HepG2 (cell line): ENCODE measurements around the gene CFAP45.

Experiments
- DPF2 ChIP-seq: sonication (generic); formaldehyde crosslinking; IDR thresholded peaks from 2 replicates; pipeline ENCODE4 v1.4.0; 2020; ENCODE audit warnings: mild to moderate bottlenecking, low read depth, missing genetic modification reagents, borderline replicate concordance
- HNRNPLL ChIP-seq: fragments of 200-400 bp; formaldehyde crosslinking; IDR thresholded peaks from 2 replicates; pipeline ENCODE4 v1.6.1; 2017; ENCODE audit warnings: mild to moderate bottlenecking, low read depth, low read length; ENCODE audit not compliant: poor library complexity, severe bottlenecking
- MTF1 ChIP-seq: sonication (generic); formaldehyde crosslinking; IDR thresholded peaks from 2 replicates; pipeline ENCODE4 v1.5.0; 2020; ENCODE audit warnings: missing genetic modification reagents
- RAD21 ChIP-seq: fragments of 450-650 bp; formaldehyde crosslinking; IDR thresholded peaks from 2 replicates; pipeline ENCODE4 v1.5.0; 2020; ENCODE audit warnings: mild to moderate bottlenecking
- ZBTB8A ChIP-seq: sonication (generic); formaldehyde crosslinking; IDR thresholded peaks from 2 replicates; pipeline ENCODE4 v1.4.0; 2020; ENCODE audit warnings: mild to moderate bottlenecking, low read depth, missing genetic modification reagents, borderline replicate concordance
- ZKSCAN1 ChIP-seq: fragments of 150-350 bp; IDR thresholded peaks from 2 replicates; pipeline ENCODE4 v1.6.1; 2014; ENCODE audit warnings: low read length
- ZNF12 ChIP-seq: sonication (generic); formaldehyde crosslinking; IDR thresholded peaks from 2 replicates; pipeline ENCODE4 v1.5.0; 2020; ENCODE audit warnings: missing genetic modification reagents
- ZNF501 ChIP-seq: sonication (generic); formaldehyde crosslinking; IDR thresholded peaks from 2 replicates; pipeline ENCODE4 v1.5.1; 2020; ENCODE audit warnings: mild to moderate bottlenecking, moderate library complexity, missing genetic modification reagents
- TF ChIP-seq, protein P1 (sequence below): sonication (generic); formaldehyde crosslinking; IDR thresholded peaks from 2 replicates; pipeline ENCODE4 v1.5.0; 2020; ENCODE audit warnings: mild to moderate bottlenecking, missing genetic modification reagents, moderate library complexity
- TF ChIP-seq, protein P2 (sequence below): sonication (generic); formaldehyde crosslinking; IDR thresholded peaks from 2 replicates; pipeline ENCODE4 v1.4.0; 2020; ENCODE audit warnings: missing genetic modification reagents

DNA sequence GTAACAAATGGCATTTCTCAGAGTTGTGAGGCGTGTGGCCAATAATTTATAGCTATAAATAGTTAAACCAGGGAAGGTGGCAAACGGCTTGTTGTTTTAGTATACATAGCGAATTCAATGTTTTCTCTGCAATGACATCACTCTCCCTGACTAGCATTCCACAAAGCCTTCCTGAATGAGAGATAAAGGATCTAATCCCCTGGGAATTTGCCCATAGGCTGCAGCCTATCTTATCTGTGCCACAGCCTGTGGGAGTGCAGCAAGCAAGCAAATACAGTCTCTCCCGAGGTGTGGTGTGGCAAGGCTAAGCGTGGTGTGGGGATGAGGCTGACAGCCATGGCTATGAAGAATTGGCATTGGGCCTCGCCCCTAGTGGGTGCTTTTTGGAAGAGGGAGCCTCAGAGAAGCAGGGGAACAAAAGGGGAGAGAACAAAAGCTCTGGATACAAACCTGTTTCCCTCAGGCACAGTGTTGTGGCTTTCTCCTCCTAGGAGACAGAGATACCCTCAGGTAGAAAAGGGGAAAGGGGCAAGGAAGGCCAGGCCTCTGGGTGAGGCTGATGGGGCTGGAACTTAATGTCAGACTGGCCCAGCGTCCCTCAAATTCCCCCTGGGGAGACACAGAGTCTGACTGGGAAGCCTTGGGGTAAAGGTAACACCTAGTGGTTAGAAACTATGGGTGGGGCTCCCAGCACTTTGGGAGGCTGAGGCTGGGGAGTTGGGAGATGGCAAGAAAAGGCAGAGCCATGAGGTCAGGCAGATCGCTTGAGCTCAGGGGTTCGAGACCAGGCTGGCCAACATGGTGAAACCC lies 16.5 kb upstream of the CFAP45 start:
- TF ChIP-seq ZNF501 (CRISPR knock-in tag) (no peak), DPF2 (CRISPR knock-in tag) (no peak), ZKSCAN1 (no peak), ZNF12 (no peak), HNRNPLL (no peak), RAD21 (no peak), MTF1 (CRISPR knock-in tag) (no peak), ZBTB8A (CRISPR knock-in tag) (no peak)
- TF ChIP-seq, protein P1, sequence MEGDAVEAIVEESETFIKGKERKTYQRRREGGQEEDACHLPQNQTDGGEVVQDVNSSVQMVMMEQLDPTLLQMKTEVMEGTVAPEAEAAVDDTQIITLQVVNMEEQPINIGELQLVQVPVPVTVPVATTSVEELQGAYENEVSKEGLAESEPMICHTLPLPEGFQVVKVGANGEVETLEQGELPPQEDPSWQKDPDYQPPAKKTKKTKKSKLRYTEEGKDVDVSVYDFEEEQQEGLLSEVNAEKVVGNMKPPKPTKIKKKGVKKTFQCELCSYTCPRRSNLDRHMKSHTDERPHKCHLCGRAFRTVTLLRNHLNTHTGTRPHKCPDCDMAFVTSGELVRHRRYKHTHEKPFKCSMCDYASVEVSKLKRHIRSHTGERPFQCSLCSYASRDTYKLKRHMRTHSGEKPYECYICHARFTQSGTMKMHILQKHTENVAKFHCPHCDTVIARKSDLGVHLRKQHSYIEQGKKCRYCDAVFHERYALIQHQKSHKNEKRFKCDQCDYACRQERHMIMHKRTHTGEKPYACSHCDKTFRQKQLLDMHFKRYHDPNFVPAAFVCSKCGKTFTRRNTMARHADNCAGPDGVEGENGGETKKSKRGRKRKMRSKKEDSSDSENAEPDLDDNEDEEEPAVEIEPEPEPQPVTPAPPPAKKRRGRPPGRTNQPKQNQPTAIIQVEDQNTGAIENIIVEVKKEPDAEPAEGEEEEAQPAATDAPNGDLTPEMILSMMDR (CRISPR knock-in tag), result no peak
- TF ChIP-seq, protein P2, sequence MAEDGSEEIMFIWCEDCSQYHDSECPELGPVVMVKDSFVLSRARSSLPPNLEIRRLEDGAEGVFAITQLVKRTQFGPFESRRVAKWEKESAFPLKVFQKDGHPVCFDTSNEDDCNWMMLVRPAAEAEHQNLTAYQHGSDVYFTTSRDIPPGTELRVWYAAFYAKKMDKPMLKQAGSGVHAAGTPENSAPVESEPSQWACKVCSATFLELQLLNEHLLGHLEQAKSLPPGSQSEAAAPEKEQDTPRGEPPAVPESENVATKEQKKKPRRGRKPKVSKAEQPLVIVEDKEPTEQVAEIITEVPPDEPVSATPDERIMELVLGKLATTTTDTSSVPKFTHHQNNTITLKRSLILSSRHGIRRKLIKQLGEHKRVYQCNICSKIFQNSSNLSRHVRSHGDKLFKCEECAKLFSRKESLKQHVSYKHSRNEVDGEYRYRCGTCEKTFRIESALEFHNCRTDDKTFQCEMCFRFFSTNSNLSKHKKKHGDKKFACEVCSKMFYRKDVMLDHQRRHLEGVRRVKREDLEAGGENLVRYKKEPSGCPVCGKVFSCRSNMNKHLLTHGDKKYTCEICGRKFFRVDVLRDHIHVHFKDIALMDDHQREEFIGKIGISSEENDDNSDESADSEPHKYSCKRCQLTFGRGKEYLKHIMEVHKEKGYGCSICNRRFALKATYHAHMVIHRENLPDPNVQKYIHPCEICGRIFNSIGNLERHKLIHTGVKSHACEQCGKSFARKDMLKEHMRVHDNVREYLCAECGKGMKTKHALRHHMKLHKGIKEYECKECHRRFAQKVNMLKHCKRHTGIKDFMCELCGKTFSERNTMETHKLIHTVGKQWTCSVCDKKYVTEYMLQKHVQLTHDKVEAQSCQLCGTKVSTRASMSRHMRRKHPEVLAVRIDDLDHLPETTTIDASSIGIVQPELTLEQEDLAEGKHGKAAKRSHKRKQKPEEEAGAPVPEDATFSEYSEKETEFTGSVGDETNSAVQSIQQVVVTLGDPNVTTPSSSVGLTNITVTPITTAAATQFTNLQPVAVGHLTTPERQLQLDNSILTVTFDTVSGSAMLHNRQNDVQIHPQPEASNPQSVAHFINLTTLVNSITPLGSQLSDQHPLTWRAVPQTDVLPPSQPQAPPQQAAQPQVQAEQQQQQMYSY (CRISPR knock-in tag), result no peak
